Nasal cavity respiratory epithelium epithelial cell of viscerocranial mucosa (primary cell): ENCODE results near the gene SNX12. TPM values are rescaled to one million over a fixed set of nuclear protein-coding genes. Genes with fewer than 3 reads are reported as not detected.

Source experiments
- total RNA-seq: library from RNA; depleted of rRNA; stranded (reverse); fragments of >200 nt; gene quantifications from 2 replicates; pipeline ENCODE4 v1.2.3, GENCODE V29; 2014

The SNX12 gene
- 53.7 and 77.9 TPM in 2 replicates for total RNA-seq

GRCh38 chrX:71068044-71068918, at the start of gene SNX12:
SNX12 (minus strand) TSS chrX:71068334; CDS start chrX:71068306, 28 bp downstream.

DNA sequence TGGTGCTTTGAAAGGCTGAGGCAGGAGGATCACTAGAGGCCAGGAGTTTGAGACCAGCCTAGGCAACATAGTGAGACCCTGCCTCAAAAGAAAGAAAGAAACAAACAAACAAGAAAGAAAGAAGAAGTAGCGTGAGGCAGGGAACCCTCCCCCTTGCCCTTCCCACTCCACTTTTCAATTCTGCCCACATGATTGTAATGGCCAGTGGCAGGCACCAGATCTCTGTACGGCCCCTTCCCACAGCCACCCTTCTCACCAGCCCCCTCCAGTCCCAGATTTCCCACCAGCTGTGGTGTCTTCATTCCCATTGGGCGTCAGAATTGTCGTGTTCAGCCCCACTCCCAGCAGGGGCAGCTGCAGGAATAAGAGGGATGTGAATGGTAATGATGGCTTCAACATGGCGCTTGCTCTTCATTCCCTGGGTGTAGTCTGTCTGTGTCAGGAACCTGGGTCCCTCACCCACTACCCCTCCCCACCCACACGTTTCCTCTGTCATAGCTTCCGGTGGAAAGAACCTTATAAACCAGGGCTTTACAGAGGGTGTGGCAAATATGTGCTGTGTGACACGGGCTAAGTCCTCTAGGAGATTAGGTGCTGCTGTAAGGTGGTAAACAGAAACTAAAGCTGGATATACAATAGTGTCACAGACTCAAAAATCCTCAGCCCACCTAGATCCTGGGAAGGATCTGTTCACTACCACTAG, 43.2 kb upstream of the SNX12 start, which contains the start of gene IL2RG:
Gene IL2RG, minus strand, starts transcription at position 437 of the 703 bp plus-strand sequence. Its CDS starts 38 bp downstream, at position 399.

GRCh38 chrX:71106427-71106826, 38.3 kb upstream of the SNX12 start, which contains the start of gene CXorf65:
CXorf65 (minus strand) TSS chrX:71106740; CDS start chrX:71106556, 184 bp downstream.

DNA sequence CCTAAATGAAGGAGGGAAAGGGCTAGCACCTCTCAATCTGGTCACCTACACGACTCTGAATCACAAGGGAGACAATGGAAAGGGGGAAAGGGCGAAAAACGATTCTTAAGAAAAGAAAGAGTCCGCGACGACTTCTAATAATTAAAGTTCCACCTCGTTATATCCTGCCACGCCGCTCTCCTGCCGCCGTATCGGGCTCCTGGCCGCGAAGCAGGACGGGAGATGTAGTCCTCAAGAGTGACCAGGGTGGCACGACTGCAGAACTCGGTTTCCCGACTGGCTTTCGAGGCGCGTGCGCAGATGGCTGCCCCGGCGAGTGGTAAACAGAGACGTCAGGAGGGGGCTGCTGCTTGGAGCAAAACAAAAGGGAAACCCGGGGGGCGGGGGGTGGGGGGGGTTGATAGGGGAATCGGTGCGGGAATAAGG, 27.4 kb upstream of the SNX12 start, which contains the start of gene FOXO4:
Gene FOXO4, plus strand, starts transcription at position 297 of the 426 bp plus-strand sequence. CDS start 678 bp downstream, outside the sequence.

Other genes with a start within 250 kb of the SNX12 start
- not detected in 2 replicates for gene TEX11, start 159.6 kb downstream of the SNX12 start, total RNA-seq
- not detected in 2 replicates for gene SLC7A3, start 137.2 kb downstream of the SNX12 start, total RNA-seq
- gene FOXO4, start 27.5 kb upstream of the SNX12 start, total RNA-seq, result 4.8 and 5.5 TPM in 2 replicates
- gene CXorf65, start 38.4 kb upstream of the SNX12 start, total RNA-seq, result not detected in 2 replicates
- gene IL2RG, start 43.2 kb upstream of the SNX12 start, total RNA-seq, result 0.36 TPM in 1 of 2 replicates, not detected in the other
- 13.7 and 32.4 TPM in 2 replicates for gene MED12, start 50.3 kb upstream of the SNX12 start, total RNA-seq
- under 0.01 and 0.14 TPM in 2 replicates for gene NLGN3, start 76.5 kb upstream of the SNX12 start, total RNA-seq
- gene GJB1, start 154.9 kb upstream of the SNX12 start, total RNA-seq, result not detected in 2 replicates
- 2.7 and 7.8 TPM in 2 replicates for gene ZMYM3, start 185.8 kb upstream of the SNX12 start, total RNA-seq
- 297 and 299 TPM in 2 replicates for gene NONO, start 215.3 kb upstream of the SNX12 start, total RNA-seq
- gene ITGB1BP2, start 233.4 kb upstream of the SNX12 start, total RNA-seq, result 1.4 and 1.5 TPM in 2 replicates